ENCODE data around the gene ARHGAP6.

GRCh38 chrX:11349020-11349419 is 316.7 kb downstream of the ARHGAP6 start:
- TF ChIP-seq POLR2A (IDR thresholded peaks at IDR 0.05): no peak
- TF ChIP-seq, protein P1, sequence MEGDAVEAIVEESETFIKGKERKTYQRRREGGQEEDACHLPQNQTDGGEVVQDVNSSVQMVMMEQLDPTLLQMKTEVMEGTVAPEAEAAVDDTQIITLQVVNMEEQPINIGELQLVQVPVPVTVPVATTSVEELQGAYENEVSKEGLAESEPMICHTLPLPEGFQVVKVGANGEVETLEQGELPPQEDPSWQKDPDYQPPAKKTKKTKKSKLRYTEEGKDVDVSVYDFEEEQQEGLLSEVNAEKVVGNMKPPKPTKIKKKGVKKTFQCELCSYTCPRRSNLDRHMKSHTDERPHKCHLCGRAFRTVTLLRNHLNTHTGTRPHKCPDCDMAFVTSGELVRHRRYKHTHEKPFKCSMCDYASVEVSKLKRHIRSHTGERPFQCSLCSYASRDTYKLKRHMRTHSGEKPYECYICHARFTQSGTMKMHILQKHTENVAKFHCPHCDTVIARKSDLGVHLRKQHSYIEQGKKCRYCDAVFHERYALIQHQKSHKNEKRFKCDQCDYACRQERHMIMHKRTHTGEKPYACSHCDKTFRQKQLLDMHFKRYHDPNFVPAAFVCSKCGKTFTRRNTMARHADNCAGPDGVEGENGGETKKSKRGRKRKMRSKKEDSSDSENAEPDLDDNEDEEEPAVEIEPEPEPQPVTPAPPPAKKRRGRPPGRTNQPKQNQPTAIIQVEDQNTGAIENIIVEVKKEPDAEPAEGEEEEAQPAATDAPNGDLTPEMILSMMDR (IDR thresholded peaks at IDR 0.05): no peak

All from Peyer's patch (tissue), 4 donors.